ENCODE data around the gene DNAJC8.

The DNAJC8 gene

DNA sequence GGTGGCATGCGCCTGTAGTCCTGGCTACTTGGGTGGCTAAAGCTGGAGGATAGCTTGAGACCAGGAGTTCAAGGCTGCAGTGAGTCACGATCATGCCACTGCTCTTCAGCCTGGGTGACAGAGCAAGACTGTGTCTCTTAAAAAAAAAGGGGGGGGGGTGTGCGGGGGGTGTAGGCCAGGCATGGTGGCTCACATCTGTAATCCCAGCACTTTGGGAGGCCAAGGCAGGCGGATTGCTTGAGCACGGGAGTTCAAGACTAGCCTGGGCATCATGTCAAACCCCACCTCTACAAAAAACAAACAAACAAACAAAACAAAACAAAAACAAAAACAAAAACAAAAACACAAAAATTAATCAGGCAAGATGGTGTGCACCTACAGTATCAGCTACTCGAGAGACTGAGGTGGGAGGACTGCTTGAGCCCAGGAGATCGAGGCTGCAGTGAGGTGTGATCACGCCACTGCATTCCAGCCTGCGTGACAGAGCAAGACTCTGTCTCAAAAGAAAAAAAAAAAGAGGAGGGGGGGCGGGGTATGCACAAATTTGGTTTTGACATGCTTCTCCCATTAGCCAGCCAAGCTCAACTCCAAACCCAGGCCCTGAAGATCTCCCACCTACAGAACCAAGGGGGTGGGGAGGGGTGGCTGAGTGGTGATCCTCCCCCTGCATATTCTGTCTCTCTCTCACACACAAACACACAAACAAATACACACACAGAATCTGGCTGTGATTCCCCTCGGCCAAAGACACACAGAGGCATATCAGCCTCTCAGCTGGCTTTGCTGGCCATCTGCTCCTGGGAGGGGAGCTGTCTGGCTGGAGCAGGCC lies 59.5 kb downstream of the DNAJC8 start:
- Histone ChIP-seq H2AFZ (ENCODE audit: low read length) (peak overlapping the region; percentile 44), H3K14ac (ENCODE audit: low read length) (peak overlapping the region; percentile 95), H3K23ac (ENCODE audit: low read depth, low read length, poor library complexity) (peak overlapping the region; percentile 49), H2BK120ac (ENCODE audit: low read depth, low read length) (no peak overlapping the region), H3K9ac (ENCODE audit: low read depth, low read length, poor library complexity) (no peak overlapping the region), H3K4me3 (ENCODE audit: low read length in 2 of 2) (no peak overlapping the region), H3K27me3 (ENCODE audit: control insufficient read depth in 3 of 3, insufficient read depth in 3 of 3, low read depth in 1 of 3, low read length in 3 of 3) (peaks cover 0 to 2% (median 0%) of the 10 kb centered on the region in 3 experiments), H3K4me1 (ENCODE audit: control insufficient read depth in 2 of 2, insufficient read depth in 1 of 2, low read depth in 1 of 2, low read length in 2 of 2) (peaks cover 8 to 11% of the 10 kb centered on the region in 2 donors), H3K9me3 (replicated peaks in 1 of 2; ENCODE audit: control insufficient read depth in 2 of 2, insufficient read depth in 1 of 2, low read depth in 1 of 2, low read length in 2 of 2) (no peaks in the 10 kb centered on the region), H3K4ac (ENCODE audit: low read length) (no peak overlapping the region), H4K91ac (ENCODE audit: low read depth, low read length, poor library complexity) (no peak overlapping the region), H2AK5ac (ENCODE audit: low read depth, low read length) (peak overlapping the region; percentile 7), H3K4me2 (ENCODE audit: insufficient read depth, low read length, poor library complexity, severe bottlenecking) (no peak overlapping the region), H3K79me1 (ENCODE audit: low read depth, low read length) (no peaks in the 10 kb centered on the region), H2BK15ac (ENCODE audit: low read length) (peak overlapping the region; percentile 97), H3K36me3 (replicated peaks in 1 of 2; ENCODE audit: control insufficient read depth in 2 of 2, insufficient read depth in 2 of 2, low read length in 2 of 2) (no peaks in the 10 kb centered on the region), H3K18ac (ENCODE audit: low read length) (peak overlapping the region; percentile 65), H4K8ac (ENCODE audit: low read depth, low read length) (no peak overlapping the region), H2BK12ac (ENCODE audit: low read length) (no peak overlapping the region), H2BK5ac (ENCODE audit: low read length) (no peak overlapping the region), H3K27ac (replicated peaks; ENCODE audit: low read length) (no peak overlapping the region)
- no peak for DNase-seq (ENCODE audit: low spot score)
- WGBS, 2 donors (ENCODE audit: extremely low coverage in 2 of 2, insufficient read length in 2 of 2, insufficient replicate concordance in 1 of 2), result no CpG with 5 or more reads among the region's 11 CpGs

DNA sequence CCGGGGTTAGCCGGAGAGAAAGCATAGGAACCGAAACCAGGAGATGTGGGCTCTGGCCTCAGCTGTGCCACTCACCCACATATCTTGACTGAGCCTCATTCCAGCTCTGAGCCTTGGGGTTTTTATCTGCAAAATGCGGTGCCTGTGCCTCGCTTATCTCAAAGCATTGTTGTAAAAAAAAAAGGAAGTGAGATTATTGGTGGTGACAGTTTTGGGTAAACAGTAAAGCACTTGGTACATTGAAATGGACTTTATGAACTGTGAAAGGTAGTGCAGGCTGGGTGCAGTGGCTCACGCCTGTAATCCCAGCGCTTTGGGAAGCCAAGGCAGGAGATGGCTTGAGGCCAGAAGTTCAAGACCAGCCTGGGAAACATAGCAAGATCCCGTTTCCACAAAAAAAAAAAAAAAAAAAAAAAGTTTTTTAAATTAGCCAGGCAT lies 60.1 kb downstream of the DNAJC8 start:
- Histone ChIP-seq H2AFZ (ENCODE audit: low read length) (peak overlapping the region; percentile 40), H3K4me1 (ENCODE audit: control insufficient read depth in 2 of 2, insufficient read depth in 1 of 2, low read depth in 1 of 2, low read length in 2 of 2) (peaks cover 8 to 11% of the 10 kb centered on the region in 2 donors), H2BK15ac (ENCODE audit: low read length) (no peak overlapping the region), H3K23ac (ENCODE audit: low read depth, low read length, poor library complexity) (no peak overlapping the region), H3K79me1 (ENCODE audit: low read depth, low read length) (no peaks in the 10 kb centered on the region), H4K91ac (ENCODE audit: low read depth, low read length, poor library complexity) (no peak overlapping the region), H4K8ac (ENCODE audit: low read depth, low read length) (no peak overlapping the region), H3K9ac (ENCODE audit: low read depth, low read length, poor library complexity) (no peak overlapping the region), H3K9me3 (replicated peaks in 1 of 2; ENCODE audit: control insufficient read depth in 2 of 2, insufficient read depth in 1 of 2, low read depth in 1 of 2, low read length in 2 of 2) (no peaks in the 10 kb centered on the region), H3K4me3 (ENCODE audit: low read length in 2 of 2) (no peak overlapping the region), H2AK5ac (ENCODE audit: low read depth, low read length) (no peak overlapping the region), H2BK12ac (ENCODE audit: low read length) (no peak overlapping the region), H3K36me3 (replicated peaks in 1 of 2; ENCODE audit: control insufficient read depth in 2 of 2, insufficient read depth in 2 of 2, low read length in 2 of 2) (no peaks in the 10 kb centered on the region), H3K18ac (ENCODE audit: low read length) (no peak overlapping the region), H3K27ac (replicated peaks; ENCODE audit: low read length) (no peak overlapping the region), H3K27me3 (ENCODE audit: control insufficient read depth in 3 of 3, insufficient read depth in 3 of 3, low read depth in 1 of 3, low read length in 3 of 3) (peaks cover 0 to 2% (median 0%) of the 10 kb centered on the region in 3 experiments), H2BK5ac (ENCODE audit: low read length) (no peak overlapping the region), H2BK120ac (ENCODE audit: low read depth, low read length) (no peak overlapping the region), H3K14ac (ENCODE audit: low read length) (no peak overlapping the region), H3K4ac (ENCODE audit: low read length) (no peak overlapping the region), H3K4me2 (ENCODE audit: insufficient read depth, low read length, poor library complexity, severe bottlenecking) (no peak overlapping the region)
- no peak for DNase-seq (ENCODE audit: low spot score)
- no CpG with 5 or more reads among the region's 8 CpGs for WGBS, 2 donors (ENCODE audit: extremely low coverage in 2 of 2, insufficient read length in 2 of 2, insufficient replicate concordance in 1 of 2)

DNA sequence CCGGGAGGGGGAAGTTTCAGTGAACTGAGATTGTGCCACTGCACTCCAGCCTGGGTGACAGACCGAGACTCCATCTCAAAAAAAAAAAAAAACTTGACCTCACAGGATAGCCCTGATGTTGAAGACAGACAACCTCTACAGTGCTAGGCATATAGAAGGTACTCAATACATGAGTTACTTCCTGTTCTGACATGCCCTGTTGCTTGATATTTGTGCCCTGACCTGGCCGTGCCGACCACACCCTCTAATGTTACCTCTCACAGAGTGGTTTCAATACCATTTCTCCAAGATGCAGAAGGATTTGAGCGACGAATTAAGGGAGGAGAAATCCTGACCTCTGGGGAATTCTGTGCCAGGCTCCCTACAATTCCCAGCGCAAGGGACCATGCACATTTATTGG lies 61.6 kb downstream of the DNAJC8 start:
- Histone ChIP-seq H2AK5ac (ENCODE audit: low read depth, low read length) (no peak overlapping the region), H3K23ac (ENCODE audit: low read depth, low read length, poor library complexity) (no peak overlapping the region), H3K9me3 (replicated peaks in 1 of 2; ENCODE audit: control insufficient read depth in 2 of 2, insufficient read depth in 1 of 2, low read depth in 1 of 2, low read length in 2 of 2) (no peaks in the 10 kb centered on the region), H3K4me3 (ENCODE audit: low read length in 2 of 2) (no peak overlapping the region), H3K14ac (ENCODE audit: low read length) (no peak overlapping the region), H3K4ac (ENCODE audit: low read length) (no peak overlapping the region), H2BK15ac (ENCODE audit: low read length) (no peak overlapping the region), H3K36me3 (replicated peaks in 1 of 2; ENCODE audit: control insufficient read depth in 2 of 2, insufficient read depth in 2 of 2, low read length in 2 of 2) (no peaks in the 10 kb centered on the region), H3K18ac (ENCODE audit: low read length) (no peak overlapping the region), H3K9ac (ENCODE audit: low read depth, low read length, poor library complexity) (no peak overlapping the region), H2BK5ac (ENCODE audit: low read length) (no peak overlapping the region), H4K91ac (ENCODE audit: low read depth, low read length, poor library complexity) (no peak overlapping the region), H3K79me1 (ENCODE audit: low read depth, low read length) (no peaks in the 10 kb centered on the region), H3K27me3 (ENCODE audit: control insufficient read depth in 3 of 3, insufficient read depth in 3 of 3, low read depth in 1 of 3, low read length in 3 of 3) (no peaks in the 10 kb centered on the region), H4K8ac (ENCODE audit: low read depth, low read length) (no peak overlapping the region), H3K27ac (replicated peaks; ENCODE audit: low read length) (no peak overlapping the region), H3K4me1 (ENCODE audit: control insufficient read depth in 2 of 2, insufficient read depth in 1 of 2, low read depth in 1 of 2, low read length in 2 of 2) (peaks cover 5 to 9% of the 10 kb centered on the region in 2 donors), H3K4me2 (ENCODE audit: insufficient read depth, low read length, poor library complexity, severe bottlenecking) (no peak overlapping the region), H2BK120ac (ENCODE audit: low read depth, low read length) (no peak overlapping the region), H2AFZ (ENCODE audit: low read length) (no peak overlapping the region), H2BK12ac (ENCODE audit: low read length) (no peak overlapping the region)
- WGBS, 2 donors (ENCODE audit: extremely low coverage in 2 of 2, insufficient read length in 2 of 2, insufficient replicate concordance in 1 of 2), result no CpG with 5 or more reads among the region's 7 CpGs
- DNase-seq (ENCODE audit: low spot score), result no peak

DNA sequence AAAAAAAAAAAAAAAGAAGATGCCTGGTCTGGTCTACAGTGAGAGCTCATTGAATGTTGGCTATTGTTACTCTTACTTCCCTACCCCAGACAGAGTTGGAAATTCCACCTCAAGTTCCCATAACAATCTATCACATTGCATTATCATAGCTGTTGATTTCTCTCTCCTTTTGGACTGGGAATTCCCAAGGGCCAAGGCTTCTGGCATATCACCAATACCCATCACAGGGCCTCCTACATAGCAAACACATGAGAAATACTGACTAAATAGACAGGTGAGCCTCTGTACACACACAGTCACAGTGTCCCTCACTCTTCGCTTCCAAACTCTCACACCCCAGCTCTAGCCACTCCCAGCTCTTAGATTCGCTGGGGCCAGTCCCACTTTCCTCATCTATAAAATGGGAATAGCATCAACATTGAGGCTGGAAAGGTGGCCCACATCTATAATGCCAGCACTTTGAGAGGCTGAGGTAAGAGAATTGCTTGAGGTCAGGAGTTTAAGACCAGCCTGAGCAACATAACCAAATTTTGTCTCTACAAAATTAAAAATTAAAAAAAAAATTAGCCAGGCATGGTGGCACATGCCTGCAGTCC lies 62.7 kb downstream of the DNAJC8 start:
- H3K27me3 ChIP-seq (ENCODE audit: control insufficient read depth in 3 of 3, insufficient read depth in 3 of 3, low read depth in 1 of 3, low read length in 3 of 3), result no peaks in the 10 kb centered on the region
- no CpG with 5 or more reads among the region's 2 CpGs for WGBS, 2 donors (ENCODE audit: extremely low coverage in 2 of 2, insufficient read length in 2 of 2, insufficient replicate concordance in 1 of 2)
- H2BK5ac ChIP-seq (ENCODE audit: low read length), result no peak overlapping the region

More for the DNA sequence above, 62.7 kb downstream of the DNAJC8 start:
- no peak overlapping the region for H3K18ac ChIP-seq (ENCODE audit: low read length)
- H2BK12ac ChIP-seq (ENCODE audit: low read length), result no peak overlapping the region
- no peak overlapping the region for H3K9ac ChIP-seq (ENCODE audit: low read depth, low read length, poor library complexity)
- no peak overlapping the region for H3K4me3 ChIP-seq (ENCODE audit: low read length in 2 of 2)
- no peaks in the 10 kb centered on the region for H3K36me3 ChIP-seq (replicated peaks in 1 of 2; ENCODE audit: control insufficient read depth in 2 of 2, insufficient read depth in 2 of 2, low read length in 2 of 2)
- H3K4ac ChIP-seq (ENCODE audit: low read length), result no peak overlapping the region
- DNase-seq (ENCODE audit: low spot score), result no peak
- H3K4me2 ChIP-seq (ENCODE audit: insufficient read depth, low read length, poor library complexity, severe bottlenecking), result no peak overlapping the region
- no peak overlapping the region for H4K91ac ChIP-seq (ENCODE audit: low read depth, low read length, poor library complexity)
- no peak overlapping the region for H2BK120ac ChIP-seq (ENCODE audit: low read depth, low read length)
- H3K4me1 ChIP-seq (ENCODE audit: control insufficient read depth in 2 of 2, insufficient read depth in 1 of 2, low read depth in 1 of 2, low read length in 2 of 2), result peaks cover 5 to 9% of the 10 kb centered on the region in 2 donors
- no peaks in the 10 kb centered on the region for H3K9me3 ChIP-seq (replicated peaks in 1 of 2; ENCODE audit: control insufficient read depth in 2 of 2, insufficient read depth in 1 of 2, low read depth in 1 of 2, low read length in 2 of 2)
- no peak overlapping the region for H3K14ac ChIP-seq (ENCODE audit: low read length)
- H2AFZ ChIP-seq (ENCODE audit: low read length), result no peak overlapping the region
- H3K27ac ChIP-seq (replicated peaks; ENCODE audit: low read length), result no peak overlapping the region
- no peaks in the 10 kb centered on the region for H3K79me1 ChIP-seq (ENCODE audit: low read depth, low read length)
- H2BK15ac ChIP-seq (ENCODE audit: low read length), result no peak overlapping the region
- no peak overlapping the region for H2AK5ac ChIP-seq (ENCODE audit: low read depth, low read length)
- no peak overlapping the region for H4K8ac ChIP-seq (ENCODE audit: low read depth, low read length)
- H3K23ac ChIP-seq (ENCODE audit: low read depth, low read length, poor library complexity), result no peak overlapping the region
